ENCODE data around the gene SNX12. TPM values are rescaled to one million over a fixed set of nuclear protein-coding genes. Genes with fewer than 3 reads are reported as not detected.

Gene SNX12
- 62.3 and 76.6 TPM in 2 replicates for total RNA-seq

GRCh38 chrX:71068044-71068918 lies at the start of gene SNX12:
Gene SNX12 (minus strand): TSS chrX:71068334. CDS start chrX:71068306, 28 bp downstream.
- peak; percentile 95 for DNase-seq (ENCODE audit: low read depth in 2 of 2)

GRCh38 chrX:71117358-71117757 lies 49.2 kb upstream of the SNX12 start:
- no peak for DNase-seq (ENCODE audit: low read depth in 2 of 2)

- DNase-seq (ENCODE audit: low read depth in 2 of 2): no peak
These were observed 43.8 kb upstream of the SNX12 start for GRCh38 chrX:71111921-71112431.

GRCh38 chrX:71111141-71111843 lies 43.2 kb upstream of the SNX12 start, which contains the start of gene IL2RG:
Gene IL2RG (minus strand): TSS chrX:71111577. CDS start chrX:71111539, 38 bp downstream.
- peak in 1 of 2 donors; percentile 11 for DNase-seq (ENCODE audit: low read depth in 2 of 2)

GRCh38 chrX:71109051-71109450 lies 40.9 kb upstream of the SNX12 start:
- no peak for DNase-seq (ENCODE audit: low read depth in 2 of 2)

DNA sequence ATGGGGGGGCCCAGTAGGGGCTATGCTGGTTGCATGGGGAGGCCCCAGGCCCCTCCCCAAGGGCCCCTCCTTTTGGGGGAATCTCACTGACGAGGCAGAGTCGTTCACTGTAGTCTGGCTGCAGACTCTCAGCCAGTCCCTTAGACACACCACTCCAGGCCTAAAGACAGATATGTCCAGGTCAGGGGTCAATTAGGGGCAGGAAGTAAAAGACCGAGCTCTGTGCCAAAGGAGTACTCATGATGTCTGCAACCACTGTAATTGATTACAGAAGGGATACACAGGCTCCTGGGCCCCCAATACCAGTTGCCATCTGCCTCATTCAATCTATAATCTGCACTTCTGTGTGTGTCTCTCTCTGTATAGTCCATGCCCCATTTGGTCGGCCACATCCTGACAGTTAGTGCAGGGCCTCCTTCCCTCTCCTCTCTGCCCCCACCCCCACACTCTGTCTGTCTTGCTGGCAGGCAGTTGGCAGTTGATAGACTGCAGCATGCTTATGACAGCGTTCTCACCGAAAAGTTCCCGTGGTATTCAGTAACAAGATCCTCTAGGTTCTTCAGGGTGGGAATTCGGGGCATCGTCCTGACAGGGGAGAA lies 39.7 kb upstream of the SNX12 start:
- no peak for DNase-seq (ENCODE audit: low read depth in 2 of 2)

DNA sequence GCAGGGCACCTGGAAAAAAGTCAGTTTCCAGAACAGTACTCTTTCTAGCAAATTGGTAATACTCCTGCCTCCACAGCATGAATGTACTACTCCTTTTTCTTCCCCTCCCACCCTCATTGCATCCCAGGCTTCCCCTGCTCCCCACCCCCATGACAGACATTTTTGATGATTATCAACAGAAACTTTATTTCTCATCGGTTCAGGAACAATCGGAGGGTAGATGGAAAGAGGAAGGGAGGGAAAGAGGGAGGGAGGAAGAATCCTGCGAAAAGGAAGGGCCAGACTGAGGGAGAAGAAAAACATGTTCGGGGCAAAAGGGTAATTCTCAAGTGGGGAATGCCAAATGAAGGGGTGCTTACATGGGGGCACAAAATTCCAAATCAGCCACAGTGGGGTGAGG lies 39.1 kb upstream of the SNX12 start:
- no peak for DNase-seq (ENCODE audit: low read depth in 2 of 2)

DNA sequence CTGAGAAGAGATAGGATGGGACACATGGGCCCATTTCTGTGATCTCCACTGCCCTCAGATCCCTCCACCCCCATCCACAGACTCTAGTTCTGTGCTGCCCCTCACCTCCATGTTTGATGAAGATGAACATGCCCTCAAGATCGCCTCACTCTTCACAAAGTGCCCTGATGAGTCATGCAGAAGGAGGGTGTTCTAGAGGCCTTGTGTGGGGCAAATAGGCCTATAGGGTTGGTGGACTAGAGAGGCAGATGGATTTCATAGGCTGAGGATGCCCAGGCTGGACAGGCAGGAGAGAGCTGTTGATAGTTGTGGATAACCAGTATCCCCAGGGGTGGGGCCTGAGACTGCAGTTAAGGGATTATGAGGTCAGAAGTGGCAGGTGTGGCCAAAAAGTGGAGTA lies 38.3 kb upstream of the SNX12 start, which contains the start of gene CXorf65:
Gene CXorf65 (minus strand): TSS at position 314 of the 400 bp plus-strand sequence. CDS start 184 bp downstream, at position 130.
- DNase-seq (ENCODE audit: low read depth in 2 of 2): no peak

DNA sequence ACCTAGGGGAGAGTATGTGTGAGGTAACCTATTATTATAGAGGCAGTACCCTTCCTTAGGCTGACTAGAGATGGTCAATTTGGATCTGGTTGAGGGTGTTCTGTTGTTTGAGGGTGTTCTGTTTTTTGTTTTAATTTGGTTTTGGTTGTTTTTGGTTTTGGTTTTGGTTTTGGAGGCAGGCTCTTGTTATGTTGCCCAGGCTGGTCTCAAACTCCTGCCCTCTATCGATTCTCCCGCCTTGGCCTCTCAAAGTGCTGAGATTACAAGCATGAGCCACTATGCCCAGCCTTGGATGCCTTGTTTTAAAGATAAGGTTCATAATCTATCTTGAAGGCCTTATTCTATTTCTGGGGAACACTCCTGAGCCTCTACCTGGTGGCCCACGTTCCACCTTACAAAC lies 37.5 kb upstream of the SNX12 start:
- DNase-seq (ENCODE audit: low read depth in 2 of 2): no peak

GRCh38 chrX:71103110-71103983 lies 35.2 kb upstream of the SNX12 start:
- peak in 1 of 2 donors; percentile 11 for DNase-seq (ENCODE audit: low read depth in 2 of 2)

- DNase-seq (ENCODE audit: low read depth in 2 of 2): no peak
These were observed 34.2 kb upstream of the SNX12 start for GRCh38 chrX:71102292-71102691.

GRCh38 chrX:71100581-71101505 lies 32.7 kb upstream of the SNX12 start:
- DNase-seq (ENCODE audit: low read depth in 2 of 2): no peak

DNA sequence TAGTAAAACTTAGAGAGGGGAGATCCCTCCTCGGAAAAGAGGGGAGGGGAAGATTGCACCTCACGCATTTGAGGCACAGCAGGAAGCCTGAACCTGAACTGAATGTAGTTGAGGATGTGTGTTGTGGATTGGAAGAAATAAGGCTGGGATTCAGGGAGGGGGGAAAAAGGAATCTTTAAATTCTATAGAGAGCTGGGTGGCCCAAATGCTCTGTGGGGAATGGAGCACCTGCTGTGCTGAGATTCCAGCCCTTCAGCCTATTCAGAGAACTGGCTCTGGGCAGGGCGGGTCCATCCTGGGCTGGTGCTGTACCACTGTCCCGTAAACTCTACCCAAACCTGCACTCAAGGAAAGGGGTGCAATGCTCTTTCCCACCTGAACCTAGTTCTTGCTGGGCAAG lies 31.6 kb upstream of the SNX12 start:
- DNase-seq (ENCODE audit: low read depth in 2 of 2): no peak

- DNase-seq (ENCODE audit: low read depth in 2 of 2): no peak
These were observed 30.9 kb upstream of the SNX12 start for GRCh38 chrX:71098951-71099506.

DNA sequence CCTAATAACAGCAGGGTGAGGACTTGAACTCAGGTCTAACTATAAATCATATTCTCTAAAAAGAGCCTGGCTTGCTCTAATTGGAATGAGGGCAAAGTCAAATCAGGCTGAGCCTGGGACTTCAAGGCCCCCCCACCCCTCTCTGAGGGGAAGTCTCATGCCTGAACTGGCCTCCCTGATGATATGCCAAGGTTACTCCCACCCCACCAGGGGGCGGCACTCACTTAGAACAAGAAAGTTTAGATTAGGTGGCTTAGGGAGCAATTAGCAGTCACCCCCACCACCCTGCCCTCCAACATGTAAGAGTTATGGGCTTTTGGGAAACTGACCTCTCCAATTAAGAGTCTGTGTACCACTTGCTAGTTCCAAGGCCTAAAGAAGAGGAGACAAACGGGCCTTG lies 30.2 kb upstream of the SNX12 start:
- peak; percentile 66 to 73 for DNase-seq (ENCODE audit: low read depth in 2 of 2)

DNA sequence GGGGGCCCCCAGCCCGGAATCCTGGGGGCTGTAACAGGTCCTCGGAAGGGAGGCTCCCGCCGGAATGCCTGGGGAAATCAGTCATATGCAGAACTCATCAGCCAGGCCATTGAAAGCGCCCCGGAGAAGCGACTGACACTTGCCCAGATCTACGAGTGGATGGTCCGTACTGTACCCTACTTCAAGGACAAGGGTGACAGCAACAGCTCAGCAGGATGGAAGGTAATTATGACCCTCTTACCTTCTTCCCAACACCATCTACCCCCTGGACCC lies 28.6 kb upstream of the SNX12 start:
- DNase-seq (ENCODE audit: low read depth in 2 of 2): no peak

- DNase-seq (ENCODE audit: low read depth in 2 of 2): peak in 1 of 2 donors; percentile 17
These were observed 28.0 kb upstream of the SNX12 start for GRCh38 chrX:71095981-71096759.

DNA sequence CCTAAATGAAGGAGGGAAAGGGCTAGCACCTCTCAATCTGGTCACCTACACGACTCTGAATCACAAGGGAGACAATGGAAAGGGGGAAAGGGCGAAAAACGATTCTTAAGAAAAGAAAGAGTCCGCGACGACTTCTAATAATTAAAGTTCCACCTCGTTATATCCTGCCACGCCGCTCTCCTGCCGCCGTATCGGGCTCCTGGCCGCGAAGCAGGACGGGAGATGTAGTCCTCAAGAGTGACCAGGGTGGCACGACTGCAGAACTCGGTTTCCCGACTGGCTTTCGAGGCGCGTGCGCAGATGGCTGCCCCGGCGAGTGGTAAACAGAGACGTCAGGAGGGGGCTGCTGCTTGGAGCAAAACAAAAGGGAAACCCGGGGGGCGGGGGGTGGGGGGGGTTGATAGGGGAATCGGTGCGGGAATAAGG lies 27.4 kb upstream of the SNX12 start, which contains the start of gene FOXO4:
Gene FOXO4 (plus strand): TSS at position 297 of the 426 bp plus-strand sequence. CDS start 678 bp downstream, outside the sequence.
- DNase-seq (ENCODE audit: low read depth in 2 of 2): peak; percentile 89 to 92

DNA sequence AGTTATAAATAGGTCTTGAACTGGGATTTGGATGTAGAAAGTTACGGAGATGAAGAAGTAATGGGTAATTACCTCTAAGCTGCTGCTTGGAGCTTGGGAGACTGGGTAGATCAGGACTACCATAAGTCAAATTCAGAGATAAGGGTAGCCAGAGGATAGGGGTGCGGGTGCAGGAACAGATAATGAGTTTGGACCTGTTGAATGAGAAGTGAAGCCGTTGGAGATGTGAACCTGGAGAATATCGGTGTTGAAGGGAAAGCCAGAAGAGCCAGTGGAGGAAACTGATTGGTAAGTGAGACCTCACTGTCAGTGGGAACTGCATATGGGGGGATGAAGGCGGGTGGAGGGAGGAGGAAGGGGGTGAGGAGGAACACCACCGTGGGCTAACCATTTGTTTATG lies 26.9 kb upstream of the SNX12 start:
- no peak for DNase-seq (ENCODE audit: low read depth in 2 of 2)
